SKM-1 treated with dmso at 0.1 percent for 144 hours (cell line): Measurements from ENCODE around the gene GPHN.

Experiments
- DNase-seq: peaks from one replicate; lab custom pipeline; 2025; ENCODE audit not compliant: unreplicated experiment; lab: John Stamatoyannopoulos, UW

GPHN gene

DNA sequence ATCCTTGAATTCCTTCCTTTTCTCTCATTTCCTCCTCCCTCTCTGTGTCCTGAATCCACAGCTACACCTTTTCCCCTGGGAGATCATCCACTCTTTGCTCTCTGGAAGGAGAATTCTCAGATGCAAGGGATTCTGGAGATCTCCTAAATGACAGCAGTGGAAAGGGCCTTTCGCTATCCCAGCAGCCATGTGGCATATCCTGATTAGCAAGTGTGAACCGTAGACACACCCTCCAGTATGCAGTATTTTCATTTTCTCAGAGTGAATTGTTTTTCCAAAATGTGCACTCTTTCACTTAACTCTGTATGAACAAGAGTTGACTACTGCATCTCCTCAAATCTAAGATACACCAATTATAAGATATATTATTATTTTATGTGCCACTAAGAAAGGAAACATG is 687.3 kb downstream of the GPHN start:
- DNase-seq = no peak

DNA sequence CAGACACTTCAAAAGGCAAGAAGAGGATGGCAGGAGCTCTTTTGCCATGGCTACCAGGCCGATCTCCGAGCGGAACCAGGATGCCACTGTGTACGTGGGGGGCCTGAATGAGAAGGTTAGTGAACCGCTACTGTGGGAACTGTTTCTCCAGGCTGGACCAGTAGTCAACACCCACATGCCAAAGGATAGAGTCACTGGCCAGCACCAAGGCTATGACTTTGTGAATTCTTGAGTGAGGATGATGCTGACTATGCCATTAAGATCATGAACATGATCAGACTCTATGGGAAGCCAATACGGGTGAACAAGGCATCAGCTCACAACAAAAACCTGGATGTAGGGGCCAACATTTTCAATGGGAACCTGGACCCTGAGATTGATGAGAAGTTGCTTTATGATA is 691.1 kb downstream of the GPHN start:
- no peak for DNase-seq

DNA sequence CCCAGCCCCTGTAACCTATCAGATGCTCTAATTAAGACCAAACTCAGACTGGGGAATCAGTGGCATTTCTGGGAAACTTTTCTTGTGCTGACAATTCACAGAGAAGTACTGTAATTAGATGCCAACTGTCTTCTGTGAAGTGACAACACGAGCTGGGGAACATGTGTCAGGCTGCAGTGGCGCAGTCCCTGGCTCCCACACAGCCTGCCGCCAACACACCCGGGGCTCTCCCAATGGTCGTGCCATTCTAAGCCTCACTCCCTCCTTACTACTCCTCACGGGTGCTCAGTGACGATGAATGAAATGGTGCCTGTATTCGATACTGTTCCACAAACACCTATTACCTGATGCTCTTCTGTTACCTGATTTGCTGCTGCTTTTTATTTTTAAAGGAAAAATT is 699.9 kb downstream of the GPHN start:
- no peak for DNase-seq

DNA sequence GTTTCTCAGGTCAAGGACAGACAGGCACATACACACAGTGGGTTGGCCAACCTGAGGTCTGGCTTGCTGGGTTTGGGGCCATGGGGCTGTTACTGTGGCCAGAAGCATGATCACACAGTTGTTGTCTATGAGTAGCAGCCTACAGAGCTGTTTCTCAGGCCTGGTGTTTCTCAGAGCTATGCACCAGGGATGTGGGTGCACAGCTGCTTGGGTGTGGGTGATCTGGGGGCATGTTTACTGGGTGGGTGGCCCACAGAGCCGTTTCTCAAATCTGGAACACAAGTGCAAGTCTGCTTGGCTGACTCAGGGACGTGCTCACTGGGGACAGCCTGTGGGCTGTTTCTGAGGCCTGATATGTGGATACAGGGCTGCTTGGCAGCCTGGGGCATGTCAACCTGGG is 710.2 kb downstream of the GPHN start:
- no peak for DNase-seq

DNA sequence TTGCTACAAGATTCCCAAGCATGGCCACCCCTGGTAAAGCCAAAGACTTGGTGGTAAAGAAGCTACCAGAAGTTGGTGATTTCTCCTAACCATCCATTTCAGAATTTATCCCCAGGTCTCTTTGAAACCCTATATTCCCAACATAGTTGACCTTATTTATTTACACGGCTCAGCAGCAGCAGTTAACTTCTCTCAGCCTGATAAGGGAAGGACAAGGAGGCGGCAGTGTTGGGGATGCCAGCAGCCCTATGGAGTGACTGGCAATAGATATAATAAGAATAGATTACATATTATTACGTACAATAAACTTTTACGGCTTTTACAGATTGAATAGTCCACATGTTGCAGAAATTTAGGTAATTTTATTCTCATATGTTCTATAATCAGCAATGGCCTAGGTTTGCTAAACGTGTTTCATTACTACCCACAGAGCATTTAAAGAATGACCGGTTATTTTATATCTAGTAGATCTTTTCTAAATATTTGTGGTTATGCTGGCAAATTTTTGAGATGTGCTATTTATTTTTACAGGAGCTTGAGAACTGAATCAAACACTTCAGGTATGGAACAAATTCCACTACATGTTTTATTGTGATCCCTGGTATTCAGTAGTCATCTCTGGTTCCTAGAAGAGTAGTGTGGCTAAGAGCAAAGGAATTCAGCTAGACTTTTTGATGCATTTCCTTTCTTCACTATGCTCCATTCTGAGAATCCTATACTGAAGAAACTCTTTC is 713.5 kb downstream of the GPHN start:
- DNase-seq = no peak

DNA sequence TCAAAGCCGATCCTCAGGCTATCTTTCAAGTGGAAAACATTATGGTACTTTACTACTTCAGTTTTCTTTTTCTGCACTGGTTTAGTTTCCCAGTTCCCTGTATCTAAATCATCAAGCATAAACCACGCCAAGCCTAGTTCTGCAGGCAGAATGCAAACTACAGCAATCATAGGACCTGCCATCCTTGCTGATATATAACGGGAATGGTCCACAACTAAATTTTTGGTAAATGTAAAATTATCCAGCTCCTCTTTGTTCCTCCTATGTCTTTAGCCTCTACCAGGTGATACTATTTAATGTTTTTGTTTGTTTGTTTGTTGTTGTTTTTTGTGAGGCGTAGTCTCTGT is 714.0 kb downstream of the GPHN start:
- no peak for DNase-seq

DNA sequence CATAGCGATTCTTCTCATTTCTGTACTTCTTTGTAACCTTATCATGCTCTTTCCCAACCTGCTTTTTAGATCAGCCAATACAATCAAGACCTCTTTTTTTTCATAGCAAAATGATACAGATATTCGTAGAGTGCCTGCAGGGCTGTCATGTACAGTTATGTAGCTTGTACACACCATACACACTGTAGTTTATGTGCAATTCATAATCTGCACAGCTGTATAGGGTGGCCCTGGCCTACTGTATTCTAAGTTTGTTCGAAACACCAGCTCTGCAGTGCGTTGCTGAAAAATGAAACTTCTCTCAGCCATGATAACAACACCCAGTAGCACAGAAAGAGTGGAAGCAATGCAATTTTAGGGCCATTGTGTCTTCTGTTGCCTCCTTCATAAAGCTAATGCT is 717.6 kb downstream of the GPHN start:
- no peak for DNase-seq

DNA sequence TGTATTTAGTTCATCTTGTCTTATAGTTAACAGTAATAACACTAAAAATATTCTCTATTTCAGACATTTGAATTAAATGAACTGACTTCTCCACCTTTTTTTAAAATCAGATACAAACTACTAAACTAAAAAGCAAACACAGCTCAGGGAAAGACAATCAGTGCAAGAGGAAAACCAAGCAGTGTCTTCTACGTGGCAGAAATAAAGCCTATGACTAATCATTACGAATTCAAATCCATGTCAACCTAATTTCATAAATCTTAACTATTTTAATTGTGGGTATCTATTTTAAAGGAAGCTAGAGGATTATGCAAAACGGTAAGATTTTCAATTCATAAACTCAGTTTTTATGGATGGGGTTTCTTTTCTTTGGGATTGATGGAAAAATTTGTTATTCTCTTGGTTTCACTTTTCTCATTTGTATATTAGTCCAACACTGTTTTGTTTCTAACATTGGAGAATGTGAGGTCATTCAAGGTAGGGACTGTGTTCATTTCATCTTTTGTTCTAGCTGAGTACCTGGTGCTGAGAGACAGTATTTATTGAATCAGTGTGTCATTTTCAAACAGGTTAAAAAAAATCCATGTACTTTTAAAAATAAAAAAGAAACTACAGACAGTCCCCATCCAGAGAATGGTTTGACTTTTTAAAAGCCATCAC is 720.5 kb downstream of the GPHN start:
- DNase-seq = no peak
